NCI-H748 (cell line): ENCODE data around the gene ACACA.

ENCODE experiments used
- DNase-seq: peaks from one replicate; lab custom pipeline; 2025; ENCODE audit not compliant: unreplicated experiment; lab: John Stamatoyannopoulos, UW

The ACACA gene

GRCh38 chr17:37048811-37049210 lies 357.8 kb downstream of the ACACA start:
- no peak for DNase-seq

DNA sequence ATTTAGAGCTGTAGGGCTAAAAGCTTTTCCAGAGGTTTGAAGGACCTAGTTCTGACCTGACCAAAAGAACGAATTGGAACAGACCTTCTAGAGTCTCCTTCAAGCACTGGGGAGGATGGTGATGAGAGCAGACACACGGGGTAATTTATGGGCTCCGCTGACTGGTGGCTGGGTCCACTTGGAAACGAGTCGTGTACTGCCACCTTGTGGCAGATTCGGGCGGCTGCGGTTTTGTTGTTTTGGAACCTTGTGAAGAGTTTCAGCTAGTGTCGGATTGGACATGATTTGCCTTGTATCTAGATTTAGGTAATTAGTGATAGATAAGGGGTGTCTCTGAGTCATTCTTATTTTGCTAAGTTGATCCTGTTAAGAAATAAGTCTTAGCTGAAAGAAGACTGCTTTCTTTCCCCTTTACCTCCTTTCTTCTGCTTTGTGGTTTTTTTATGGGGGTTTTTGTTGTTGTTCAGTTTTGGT lies 359.0 kb downstream of the ACACA start:
- peak; percentile 84 for DNase-seq

DNA sequence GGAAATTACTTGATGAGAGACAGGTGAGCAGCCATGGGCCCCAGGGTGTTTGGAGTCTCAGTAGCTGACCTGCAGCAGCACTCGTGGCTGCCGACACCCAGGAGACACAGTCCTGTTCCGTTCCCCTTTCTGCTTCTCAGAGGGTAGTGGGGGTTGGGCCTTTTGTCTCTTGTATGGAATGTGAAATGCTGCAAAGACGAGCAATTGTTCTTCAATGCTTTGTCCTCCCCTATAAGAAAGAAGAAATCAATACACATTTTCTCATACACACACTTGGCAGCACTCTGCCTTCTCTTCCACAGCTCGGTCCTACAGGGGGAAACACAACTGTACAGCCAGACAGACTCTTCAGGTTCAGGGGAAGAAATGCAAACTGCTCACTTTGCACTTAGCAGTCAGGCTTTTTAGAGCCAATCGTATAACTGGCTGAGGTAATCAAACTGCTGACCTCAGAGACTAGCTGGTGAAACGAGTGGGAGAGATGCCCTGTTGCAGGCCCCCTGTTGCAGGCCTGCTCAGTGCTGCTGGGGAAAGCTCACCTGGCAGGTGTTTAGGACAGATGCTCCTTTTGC lies 361.2 kb downstream of the ACACA start:
- DNase-seq, result no peak

DNA sequence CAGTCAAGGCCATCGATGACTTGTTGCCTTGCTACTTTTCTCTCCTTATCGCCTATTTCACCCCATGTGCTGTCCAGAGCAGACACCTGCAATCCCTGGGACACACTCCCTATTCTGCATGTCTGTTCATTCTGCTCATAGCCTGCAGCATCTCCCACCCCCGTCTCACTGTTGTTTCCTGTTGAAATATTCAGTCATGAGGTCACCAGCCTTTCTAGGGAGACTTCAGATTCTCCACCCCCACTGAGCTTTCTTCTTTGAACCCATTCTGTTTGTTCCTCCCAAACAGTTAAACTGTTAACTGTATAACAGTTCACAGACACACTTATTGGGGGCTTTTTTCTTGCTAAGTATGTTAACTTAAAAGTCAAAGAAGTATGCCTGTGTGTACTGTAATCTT lies 363.4 kb downstream of the ACACA start:
- DNase-seq, result no peak

DNA sequence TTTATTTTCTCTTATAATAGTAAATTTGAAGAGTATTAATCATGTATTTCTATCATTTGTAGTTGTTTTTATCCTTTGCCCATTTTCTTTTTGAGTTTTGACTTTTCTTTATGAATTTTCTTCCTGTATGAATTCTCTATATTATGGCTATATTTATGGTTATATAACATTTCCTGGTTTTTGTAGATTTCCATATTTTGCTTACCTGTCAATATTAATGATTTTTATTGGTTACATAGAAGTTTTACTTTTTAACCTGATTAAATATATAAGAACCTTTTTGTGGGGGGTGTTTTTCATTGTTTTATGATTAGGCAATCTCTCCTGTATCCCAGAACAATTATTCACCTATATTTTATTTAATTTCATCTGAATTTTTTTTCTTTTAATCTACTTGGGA lies 364.7 kb downstream of the ACACA start:
- no peak for DNase-seq

DNA sequence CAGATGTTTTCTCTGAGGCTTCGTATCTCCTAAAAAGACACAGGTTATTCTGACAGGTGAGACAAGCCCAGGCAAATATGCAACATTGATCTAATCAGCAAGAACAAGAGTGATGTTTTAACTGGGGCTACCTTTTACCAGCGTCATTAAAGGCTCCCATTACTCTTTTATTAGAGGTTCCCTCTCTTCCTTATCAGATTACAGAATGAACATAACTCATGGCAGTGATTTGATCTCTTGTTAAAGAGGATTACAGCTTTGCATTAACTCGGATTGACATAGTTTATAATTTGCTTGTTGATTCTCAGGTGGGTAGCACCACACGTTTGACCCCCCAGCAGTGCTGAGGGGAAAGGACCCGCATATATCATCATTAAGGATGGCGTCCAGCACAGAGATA lies 367.4 kb downstream of the ACACA start:
- no peak for DNase-seq

GRCh38 chr17:37037590-37038155 lies 369.0 kb downstream of the ACACA start:
- no peak for DNase-seq
